Mononuclear cell (primary cell): ENCODE measurements around the gene ARID5B. TPM values are rescaled to one million over a fixed set of nuclear protein-coding genes. Genes with fewer than 3 reads are reported as not detected.

Source experiments
- H3K27me3 ChIP-seq: 2 replicates; pipeline ENCODE4 v1.6.0; 2011; ENCODE audit warnings: low read length, control low read depth; ENCODE audit not compliant: insufficient read depth
- H3K4me1 ChIP-seq: 2 replicates; pipeline ENCODE4 v1.5.1; 2011; ENCODE audit warnings: mild to moderate bottlenecking, low read length, control low read depth; ENCODE audit not compliant: insufficient read depth
- H3K4me3 ChIP-seq: 2 replicates; pipeline ENCODE4 v1.5.1; 2011; ENCODE audit warnings: mild to moderate bottlenecking, low read length, moderate library complexity
- H3K9me3 ChIP-seq: 2 replicates; pipeline ENCODE4 v1.5.1; 2011; ENCODE audit warnings: low read depth, mild to moderate bottlenecking, control low read depth, low read length
- total RNA-seq: library from RNA; depleted of rRNA; stranded (reverse); fragments of >200 nt; gene quantifications from one replicate; pipeline ENCODE4 v1.2.3, GENCODE V29; 2012

ARID5B gene
- total RNA-seq, 1 donor: 52.9 TPM

- no peaks in the 10 kb centered on the region for H3K27me3 ChIP-seq
- no peaks in the 10 kb centered on the region for H3K9me3 ChIP-seq
- peaks cover 33% of the 10 kb centered on the region for H3K4me1 ChIP-seq
- peak overlapping the region; percentile 17 for H3K4me3 ChIP-seq
Observed at GRCh38 chr10:61896854-61897661, 4.4 kb upstream of the ARID5B start.

GRCh38 chr10:61897671-61898434, 3.6 kb upstream of the ARID5B start:
- peak overlapping the region; percentile 17 for H3K4me3 ChIP-seq
- no peaks in the 10 kb centered on the region for H3K9me3 ChIP-seq
- peaks cover 33% of the 10 kb centered on the region for H3K4me1 ChIP-seq
- H3K27me3 ChIP-seq: no peaks in the 10 kb centered on the region

GRCh38 chr10:61898435-61898778, 3.1 kb upstream of the ARID5B start:
- Histone ChIP-seq H3K27me3 (no peaks in the 10 kb centered on the region), H3K4me3 (no peak overlapping the region), H3K4me1 (peaks cover 33% of the 10 kb centered on the region), H3K9me3 (no peaks in the 10 kb centered on the region)

- Histone ChIP-seq H3K4me1 (peaks cover 35% of the 10 kb centered on the region), H3K4me3 (peak overlapping the region; percentile 98), H3K27me3 (no peaks in the 10 kb centered on the region), H3K9me3 (no peaks in the 10 kb centered on the region)
Observed at GRCh38 chr10:61899069-61899531, 2.4 kb upstream of the ARID5B start.

- H3K4me3 ChIP-seq: peak overlapping the region; percentile 98
- H3K4me1 ChIP-seq: peaks cover 40% of the 10 kb centered on the region
Observed at GRCh38 chr10:61899663-61899996, 1.9 kb upstream of the ARID5B start.

GRCh38 chr10:61899997-61900828, 1.3 kb upstream of the ARID5B start:
- Histone ChIP-seq H3K4me3 (peak overlapping the region; percentile 98), H3K9me3 (no peaks in the 10 kb centered on the region), H3K27me3 (no peaks in the 10 kb centered on the region), H3K4me1 (peaks cover 46% of the 10 kb centered on the region)

More at GRCh38 chr10:61899663-61899996, 1.9 kb upstream of the ARID5B start:
- Histone ChIP-seq H3K9me3 (no peaks in the 10 kb centered on the region), H3K27me3 (no peaks in the 10 kb centered on the region)

- H3K4me3 ChIP-seq: peak overlapping the region; percentile 98
- peaks cover 55% of the 10 kb centered on the region for H3K4me1 ChIP-seq
- no peaks in the 10 kb centered on the region for H3K27me3 ChIP-seq
- no peaks in the 10 kb centered on the region for H3K9me3 ChIP-seq
Observed at GRCh38 chr10:61901829-61902444, 438 bp downstream of the ARID5B start.

- H3K4me3 ChIP-seq: peak overlapping the region; percentile 98
- H3K4me1 ChIP-seq: peaks cover 50% of the 10 kb centered on the region
- H3K27me3 ChIP-seq: no peaks in the 10 kb centered on the region
- no peaks in the 10 kb centered on the region for H3K9me3 ChIP-seq
Observed at GRCh38 chr10:61902445-61903220, 1.1 kb downstream of the ARID5B start.

- peaks cover 42% of the 10 kb centered on the region for H3K4me1 ChIP-seq
- H3K27me3 ChIP-seq: no peaks in the 10 kb centered on the region
- peak overlapping the region; percentile 98 for H3K4me3 ChIP-seq
- no peaks in the 10 kb centered on the region for H3K9me3 ChIP-seq
Observed at GRCh38 chr10:61903221-61903927, 1.9 kb downstream of the ARID5B start.

GRCh38 chr10:61903928-61904344, 2.4 kb downstream of the ARID5B start:
- Histone ChIP-seq H3K4me3 (peak overlapping the region; percentile 98), H3K27me3 (no peaks in the 10 kb centered on the region), H3K4me1 (peaks cover 37% of the 10 kb centered on the region), H3K9me3 (no peaks in the 10 kb centered on the region)

- Histone ChIP-seq H3K4me1 (peaks cover 28% of the 10 kb centered on the region), H3K27me3 (no peaks in the 10 kb centered on the region), H3K9me3 (no peaks in the 10 kb centered on the region), H3K4me3 (no peak overlapping the region)
Observed at GRCh38 chr10:61904733-61905725, 3.5 kb downstream of the ARID5B start.

GRCh38 chr10:61905837-61906561, 4.5 kb downstream of the ARID5B start:
- H3K9me3 ChIP-seq: no peaks in the 10 kb centered on the region
- H3K27me3 ChIP-seq: no peaks in the 10 kb centered on the region
- H3K4me1 ChIP-seq: peaks cover 33% of the 10 kb centered on the region
- no peak overlapping the region for H3K4me3 ChIP-seq
